ENCODE measurements around the gene CFAP221.
A peak's percentile ranks its signal among the peaks of the same experiment; 100 is the strongest.

The CFAP221 gene

GRCh38 chr2:119544075-119544938 lies at the start of gene CFAP221:
Gene CFAP221 (plus strand): TSS chr2:119544449. CDS start chr2:119546132, 1,683 bp downstream.
- peak; percentile 90 for DNase-seq (ENCODE audit: low spot score)

GRCh38 chr2:119495948-119496347 lies 48.3 kb upstream of the CFAP221 start:
- DNase-seq (ENCODE audit: low spot score) = no peak

- DNase-seq (ENCODE audit: low spot score) = no peak
Observed at GRCh38 chr2:119496682-119497081, 47.6 kb upstream of the CFAP221 start.

- DNase-seq (ENCODE audit: low spot score) = no peak
Observed at GRCh38 chr2:119508756-119509155, 35.5 kb upstream of the CFAP221 start.

DNA sequence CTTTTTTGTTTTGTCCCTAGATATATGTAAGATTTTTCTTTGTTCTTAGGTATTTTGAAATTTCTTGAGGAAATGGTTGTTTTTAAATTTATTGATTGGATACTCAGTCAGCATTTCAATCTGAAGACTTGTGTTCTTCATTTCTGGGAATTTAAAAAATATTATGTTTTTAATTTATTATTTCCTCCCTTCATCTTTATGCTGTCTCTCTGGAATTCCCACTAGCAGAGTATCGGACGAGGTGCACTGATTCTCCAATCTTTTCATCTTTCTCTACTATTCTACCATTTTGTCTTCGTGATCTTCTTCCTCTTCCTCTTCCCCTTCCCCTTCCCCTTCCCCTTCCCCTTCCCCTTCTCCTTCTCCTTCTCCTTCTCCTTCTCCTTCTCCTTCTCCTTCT lies 32.3 kb upstream of the CFAP221 start:
- no peak for DNase-seq (ENCODE audit: low spot score)

DNA sequence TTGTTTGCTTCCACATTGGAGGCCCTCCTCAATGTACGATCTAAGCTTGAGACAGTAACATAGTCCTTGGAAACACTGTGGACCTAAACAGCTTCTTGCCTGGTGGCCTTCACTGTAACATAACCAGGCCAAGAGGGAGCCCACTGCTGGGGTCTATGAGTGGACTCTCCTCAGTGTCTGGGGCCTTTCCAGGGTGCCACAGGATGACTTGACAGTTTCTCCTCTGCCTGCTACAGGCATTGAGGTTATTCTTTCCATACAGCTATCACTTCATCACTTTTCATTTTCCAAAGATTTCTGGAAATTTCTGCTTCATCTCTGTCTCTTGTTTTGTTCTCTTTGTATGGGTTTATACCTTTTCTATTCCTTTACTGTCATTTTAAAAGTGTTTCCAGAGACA lies 31.3 kb upstream of the CFAP221 start:
- no peak for DNase-seq (ENCODE audit: low spot score)

- DNase-seq (ENCODE audit: low spot score) = no peak
Observed at GRCh38 chr2:119513832-119514231, 30.4 kb upstream of the CFAP221 start.

DNA sequence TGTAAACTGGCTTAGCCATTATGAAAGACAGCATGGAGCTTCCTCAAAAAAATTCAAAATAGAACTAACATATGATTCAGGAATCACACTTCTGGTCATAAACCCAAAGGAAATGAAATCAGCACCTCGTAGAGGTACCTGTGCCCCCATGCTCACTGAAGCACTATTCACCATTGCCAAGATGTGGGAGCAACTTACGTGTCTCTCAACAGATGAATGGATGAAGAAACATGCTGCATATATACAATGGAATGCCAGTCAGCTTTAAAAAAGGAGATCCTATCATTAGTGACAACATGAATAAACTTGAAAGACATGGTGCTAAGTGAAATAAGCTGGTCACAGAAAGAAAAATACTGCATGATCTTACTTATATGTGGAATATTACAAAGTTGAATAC lies 28.1 kb upstream of the CFAP221 start:
- DNase-seq (ENCODE audit: low spot score) = no peak

DNA sequence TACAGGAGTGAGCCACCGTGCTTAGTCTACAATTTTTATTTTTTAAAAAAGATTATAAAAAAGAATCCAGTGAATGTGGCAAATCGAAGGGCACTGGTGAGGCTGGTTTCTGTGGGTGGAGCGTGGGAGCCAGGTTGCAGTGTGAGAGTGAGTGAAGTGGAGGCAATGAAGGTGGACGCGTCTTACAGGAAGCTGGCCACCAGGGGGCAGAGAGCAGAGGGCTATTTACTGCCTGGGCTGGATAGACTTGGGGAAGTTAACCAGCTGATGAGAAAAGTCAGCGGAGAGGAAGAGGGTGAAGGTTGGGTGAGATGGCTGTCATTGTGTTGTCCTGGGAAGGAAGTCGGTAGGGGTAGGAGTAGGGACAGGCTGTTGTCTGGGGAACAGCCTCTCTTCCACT lies 26.8 kb upstream of the CFAP221 start:
- DNase-seq (ENCODE audit: low spot score) = peak; percentile 70

- no peak for DNase-seq (ENCODE audit: low spot score)
Observed at GRCh38 chr2:119518401-119519056, 25.7 kb upstream of the CFAP221 start.

GRCh38 chr2:119519057-119519408 lies 25.2 kb upstream of the CFAP221 start:
- no peak for DNase-seq (ENCODE audit: low spot score)

DNA sequence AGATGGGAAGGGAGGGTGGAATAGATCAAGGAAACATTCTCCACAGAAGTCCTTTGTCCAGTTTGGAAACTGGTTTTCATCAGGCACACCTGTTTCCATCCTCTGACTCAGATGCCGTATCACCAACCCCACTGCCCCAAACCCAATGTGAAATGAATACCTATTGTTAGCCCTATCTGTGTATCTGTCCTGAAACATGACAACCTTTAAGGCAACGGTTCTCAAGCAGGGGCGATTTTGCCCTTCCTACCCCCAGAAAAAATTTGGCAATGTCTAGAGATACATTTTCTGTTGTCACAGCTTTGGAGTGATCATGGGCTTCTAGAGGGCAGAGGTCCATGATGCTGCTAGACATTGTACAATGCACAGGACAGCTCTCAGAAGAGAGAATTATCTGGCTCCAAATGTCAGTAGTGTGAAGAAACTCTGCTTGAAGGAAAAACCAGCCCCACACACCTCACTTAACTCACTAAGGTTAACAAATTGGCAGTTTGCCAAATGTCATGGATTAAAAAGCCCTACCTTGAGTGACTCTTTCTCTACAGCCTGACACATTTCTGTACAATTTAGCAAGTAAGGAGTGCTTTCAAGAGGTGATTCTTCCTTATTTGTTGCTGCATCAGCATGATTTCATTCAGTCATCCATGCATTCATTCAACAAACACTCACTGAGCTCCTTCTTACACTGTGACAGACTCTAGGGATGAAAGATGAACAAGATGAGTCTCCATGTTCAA lies 23.4 kb upstream of the CFAP221 start:
- no peak for DNase-seq (ENCODE audit: low spot score)

DNA sequence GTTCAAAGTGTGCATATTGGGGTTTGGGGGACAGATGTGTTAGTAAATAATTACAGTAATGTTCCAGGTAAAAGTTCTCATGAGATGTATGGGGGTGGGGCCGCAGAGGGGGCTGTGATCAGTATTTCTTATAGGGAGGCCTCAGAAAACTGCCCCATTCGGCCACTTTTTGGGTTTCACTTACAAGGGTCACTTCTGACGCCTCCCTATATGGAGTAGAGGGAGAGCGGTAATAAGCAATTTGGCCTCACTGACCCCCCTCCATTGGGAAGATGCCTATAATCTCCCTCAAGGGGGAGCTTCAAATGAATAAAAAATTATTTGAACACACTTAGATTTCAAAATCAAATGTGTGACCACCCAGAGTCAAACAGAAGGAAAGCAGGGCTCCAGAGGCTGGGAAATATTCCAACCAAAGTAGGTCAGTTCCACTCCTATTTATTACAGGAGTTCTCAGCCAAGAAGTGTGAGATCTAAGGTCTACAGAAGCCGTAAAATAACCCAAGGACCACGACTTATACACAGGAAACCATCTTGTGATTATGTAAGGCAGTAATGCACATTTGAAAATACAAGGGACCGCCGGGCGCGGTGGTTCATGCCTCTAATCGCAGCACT lies 22.7 kb upstream of the CFAP221 start:
- no peak for DNase-seq (ENCODE audit: low spot score)

- DNase-seq (ENCODE audit: low spot score) = no peak
Observed at GRCh38 chr2:119522671-119523070, 21.6 kb upstream of the CFAP221 start.

- DNase-seq (ENCODE audit: low spot score) = peak; percentile 40
Observed at GRCh38 chr2:119523383-119523951, 20.8 kb upstream of the CFAP221 start.

DNA sequence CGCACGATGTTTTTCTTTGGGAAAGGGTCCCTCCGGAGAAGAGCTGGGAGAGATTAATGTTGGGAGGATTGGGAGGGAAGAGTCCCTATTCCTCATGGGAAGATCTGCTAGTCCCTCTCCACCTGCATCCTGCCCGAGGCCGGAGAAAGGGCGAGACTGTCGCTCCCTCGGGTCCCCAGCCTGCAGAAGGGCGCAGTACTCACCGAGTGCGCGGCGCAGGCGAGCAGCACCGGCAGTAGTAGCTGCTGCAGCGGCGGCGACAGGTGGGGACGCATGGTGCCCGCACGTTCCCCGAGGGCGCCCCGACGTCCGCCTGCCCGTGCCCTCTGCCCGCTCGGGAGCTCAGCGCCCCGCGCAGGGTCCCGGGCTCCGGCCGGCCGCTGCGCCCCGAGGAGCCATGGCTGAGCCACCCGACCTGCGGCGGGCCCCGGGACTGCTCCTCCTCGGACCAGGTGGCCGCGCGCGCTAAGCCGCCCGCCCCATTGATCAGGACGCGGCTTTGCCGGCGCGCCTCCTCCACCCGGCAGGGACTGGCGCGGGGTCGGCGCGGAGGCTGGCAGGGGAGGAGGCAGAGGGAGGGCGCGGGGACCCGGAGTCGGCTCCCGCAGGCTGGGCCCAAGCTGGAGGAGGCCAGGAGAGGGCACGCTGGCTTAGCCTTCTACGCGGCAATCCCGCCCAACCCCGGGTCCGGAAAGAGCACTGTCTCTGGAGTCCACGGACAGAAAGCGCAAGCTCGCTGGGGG lies 20.1 kb upstream of the CFAP221 start, which contains the start of gene SCTR:
SCTR (minus strand) TSS at position 532 of the 743 bp plus-strand sequence; CDS start at position 275, 257 bp downstream.
- peak; percentile 73 for DNase-seq (ENCODE audit: low spot score)

DNA sequence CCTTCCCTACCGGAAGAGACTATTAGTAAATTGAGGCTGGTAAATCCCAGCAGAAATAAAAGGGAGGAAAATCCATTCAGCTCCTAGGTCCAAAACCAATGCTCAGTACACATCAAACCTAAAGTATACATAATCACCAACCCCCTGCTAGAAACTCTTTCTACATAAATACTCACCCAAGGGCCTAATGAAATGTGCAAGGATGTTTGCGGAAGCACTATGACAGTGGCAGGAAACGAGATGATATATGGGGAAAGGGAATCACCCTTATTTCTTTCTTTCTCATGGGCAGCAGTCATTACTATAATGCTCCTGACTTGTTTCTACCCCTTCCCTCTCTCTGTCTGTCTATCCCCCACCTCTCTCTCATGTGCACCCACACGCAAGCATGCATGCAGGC lies 18.6 kb upstream of the CFAP221 start:
- DNase-seq (ENCODE audit: low spot score) = no peak

- no peak for DNase-seq (ENCODE audit: low spot score)
Observed at GRCh38 chr2:119527999-119528398, 16.2 kb upstream of the CFAP221 start.

GRCh38 chr2:119531292-119531691 lies 13.0 kb upstream of the CFAP221 start:
- DNase-seq (ENCODE audit: low spot score) = no peak

DNA sequence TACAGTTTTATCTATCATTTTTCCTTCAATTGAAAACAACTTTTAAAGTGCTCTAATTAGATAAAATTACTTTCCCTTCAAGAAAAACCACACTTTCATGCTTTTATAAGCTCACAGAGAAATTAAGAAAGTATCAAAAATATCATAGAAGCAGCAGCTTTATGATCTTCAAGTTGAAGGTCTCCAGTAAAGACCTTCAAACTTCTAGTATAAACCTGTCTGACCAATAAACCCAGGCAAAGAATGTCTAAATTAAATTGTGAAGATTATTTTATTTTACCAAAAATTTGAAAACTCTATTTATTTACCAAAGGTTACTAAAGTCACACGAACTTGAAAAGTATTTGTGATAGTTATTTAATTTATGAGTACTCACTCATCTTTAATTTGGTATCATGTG lies 10.7 kb upstream of the CFAP221 start:
- no peak for DNase-seq (ENCODE audit: low spot score)

DNA sequence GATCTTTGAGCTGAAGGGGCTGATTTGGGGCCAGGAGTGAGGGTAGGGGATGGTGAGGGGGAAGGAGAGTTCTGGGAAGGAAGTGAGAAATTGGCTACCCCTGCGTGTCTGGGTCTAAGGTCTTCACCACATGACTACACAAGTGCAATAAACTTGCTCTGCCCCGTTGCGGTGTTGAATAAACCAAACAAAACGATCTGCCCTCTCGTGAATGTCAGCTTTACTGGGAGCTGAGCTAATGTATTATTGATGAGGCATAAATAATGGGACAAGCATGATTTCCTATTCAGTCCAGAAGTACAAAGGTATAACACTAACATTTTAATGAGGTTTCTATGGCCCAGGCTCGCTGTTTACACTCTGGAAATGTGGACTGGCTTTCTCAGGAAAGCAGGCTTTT lies 8.0 kb upstream of the CFAP221 start:
- no peak for DNase-seq (ENCODE audit: low spot score)

All from D341Med (cell line).